HG02571 (cell line): ENCODE measurements around the gene TCEA3.
"Not testable (repeated sequence)": the region's sequence is repeated elsewhere in the genome, so short reads cannot be mapped to it uniquely, and the experiment has no call there.

ENCODE experiments used
- ATAC-seq: cut with Tn5 transposase; IDR thresholded peaks from one replicate; pipeline ENCODE4 v1.9.1; 2021; ENCODE audit warnings: mild to moderate bottlenecking, moderate library complexity; ENCODE audit not compliant: unreplicated experiment

Gene TCEA3

DNA sequence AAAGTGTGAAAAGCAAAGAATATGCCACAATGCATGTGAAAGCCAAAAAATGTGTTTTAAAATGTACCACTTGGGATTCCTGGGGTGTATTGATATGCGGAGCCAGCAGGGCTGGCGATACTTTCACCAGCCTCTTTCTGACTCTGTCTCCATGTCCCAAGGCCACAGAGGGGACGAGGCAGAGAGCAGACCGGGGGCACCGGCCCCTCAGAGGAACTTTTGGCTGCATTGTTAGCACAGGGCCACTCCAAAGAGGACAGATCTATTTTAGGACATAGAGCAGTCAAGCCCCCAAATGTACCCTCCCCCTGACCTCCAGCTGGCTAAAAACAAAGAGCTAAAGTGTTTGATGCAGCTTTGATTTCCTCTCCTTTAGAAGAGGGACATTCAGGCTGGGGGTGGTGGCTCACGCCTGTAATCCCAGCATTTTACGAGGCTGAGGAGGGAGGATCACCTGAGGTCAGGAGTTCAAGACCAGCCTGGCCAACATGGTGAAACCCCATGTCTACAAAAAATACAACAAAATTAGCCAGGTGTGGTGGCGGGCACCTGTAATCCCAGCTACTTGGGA is 29.3 kb downstream of the TCEA3 start:
- no peak for ATAC-seq

DNA sequence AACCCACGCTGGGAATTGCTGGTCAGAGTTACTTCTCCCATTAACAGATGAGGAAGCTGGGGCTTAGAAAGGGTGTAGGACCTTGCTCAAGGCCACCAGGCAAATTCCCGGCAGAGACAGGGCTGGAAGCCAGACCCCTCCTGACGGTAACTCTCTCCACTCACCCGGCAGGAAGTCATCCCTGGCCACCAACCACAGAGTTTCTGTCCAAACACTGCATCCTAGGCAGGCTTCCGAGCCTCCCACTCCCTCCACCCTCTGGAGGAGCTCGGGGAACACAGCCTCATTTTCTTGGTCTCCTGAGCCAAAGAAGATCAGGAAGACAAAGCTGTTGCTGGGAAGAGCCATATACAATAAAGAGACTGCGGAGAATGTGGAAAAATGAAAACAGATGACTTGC is 29.9 kb downstream of the TCEA3 start:
- ATAC-seq = no peak

DNA sequence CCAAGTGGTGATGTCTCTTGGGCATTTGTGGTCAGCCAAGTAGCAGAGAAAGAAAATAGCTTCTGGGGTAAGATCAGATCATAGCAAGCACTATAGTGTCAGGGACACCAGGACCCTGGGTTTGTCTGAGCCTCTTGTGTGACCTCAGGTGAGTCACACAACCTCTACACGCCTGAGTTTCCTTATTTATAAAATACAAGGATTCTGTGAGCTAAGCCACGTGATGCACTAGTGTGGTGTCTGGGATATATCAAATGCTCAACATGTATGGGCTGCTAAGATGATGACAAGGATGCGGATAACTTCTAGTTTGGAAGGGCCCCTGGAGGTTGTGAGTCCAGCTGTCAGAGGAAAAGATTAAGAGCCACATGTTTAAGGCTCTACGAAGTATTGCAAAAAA is 30.4 kb downstream of the TCEA3 start:
- ATAC-seq = no peak

DNA sequence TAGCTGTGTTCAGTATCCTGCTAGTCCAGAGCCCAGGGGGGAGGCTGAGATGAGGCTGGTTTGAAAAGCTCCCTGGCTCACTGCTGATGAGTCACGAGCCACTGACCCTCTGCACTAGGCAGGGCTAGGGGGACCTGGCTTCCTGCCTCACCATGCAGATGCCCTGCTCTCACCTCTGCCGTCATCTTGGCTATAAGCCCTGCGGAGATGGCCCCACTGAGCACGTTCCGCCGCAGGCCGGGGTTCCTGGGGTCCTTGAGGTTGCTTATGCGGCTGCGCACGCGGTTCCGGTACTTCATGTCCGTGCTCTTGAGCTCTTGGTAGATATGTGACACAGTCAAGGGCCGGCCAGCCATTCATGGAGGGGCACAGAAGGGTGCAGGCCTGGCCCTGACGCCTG is 30.8 kb downstream of the TCEA3 start:
- no peak for ATAC-seq

DNA sequence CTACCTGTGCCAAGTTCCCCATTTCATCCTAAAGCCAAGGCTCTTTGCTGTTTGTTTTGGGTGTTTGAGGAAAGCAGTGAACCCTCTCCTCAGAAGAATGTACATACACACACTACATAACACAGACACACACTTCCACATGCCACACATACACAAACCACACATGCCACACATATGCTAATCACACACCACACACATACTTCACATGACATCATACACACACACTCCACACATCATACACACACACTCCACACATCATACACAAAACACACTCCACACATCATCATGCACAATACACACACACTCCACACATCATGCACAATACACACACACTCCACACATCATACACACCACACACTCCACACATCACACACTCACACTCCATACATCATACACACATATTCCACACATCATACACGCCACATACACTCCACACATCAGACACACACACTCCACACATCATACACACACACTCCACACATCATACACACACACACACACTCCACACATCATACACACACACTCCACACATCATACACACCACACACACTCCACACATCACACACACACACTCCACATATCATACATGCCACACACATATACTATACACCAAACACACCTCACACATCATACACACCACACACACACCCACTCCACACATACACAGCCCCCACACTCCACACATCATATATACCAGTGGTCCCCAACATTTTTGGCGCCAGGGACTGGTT is 32.3 kb downstream of the TCEA3 start:
- no peak for ATAC-seq

DNA sequence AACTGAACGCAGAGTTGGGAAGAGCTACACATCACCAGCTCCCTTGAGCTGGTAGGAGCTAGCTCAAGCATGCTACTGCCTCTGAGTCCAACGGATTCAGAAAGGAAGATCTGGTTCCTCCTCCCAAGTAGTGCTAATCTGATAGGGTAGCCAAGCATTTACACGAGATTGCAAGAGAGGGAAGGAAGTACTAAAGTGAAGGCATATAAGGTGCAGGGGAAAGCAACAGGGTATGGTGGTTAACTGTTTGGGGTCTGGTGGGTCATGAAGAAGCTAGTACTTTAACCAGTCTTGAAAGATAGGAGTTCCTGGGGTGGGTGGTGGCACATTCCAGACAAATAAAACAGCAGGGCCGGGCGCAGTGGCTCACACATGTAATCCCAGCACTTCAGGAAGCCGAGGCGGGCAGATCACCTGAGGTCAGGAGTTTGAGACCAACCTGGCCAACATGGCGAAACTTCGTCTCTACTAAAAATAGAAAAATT is 34.7 kb downstream of the TCEA3 start:
- no peak for ATAC-seq

DNA sequence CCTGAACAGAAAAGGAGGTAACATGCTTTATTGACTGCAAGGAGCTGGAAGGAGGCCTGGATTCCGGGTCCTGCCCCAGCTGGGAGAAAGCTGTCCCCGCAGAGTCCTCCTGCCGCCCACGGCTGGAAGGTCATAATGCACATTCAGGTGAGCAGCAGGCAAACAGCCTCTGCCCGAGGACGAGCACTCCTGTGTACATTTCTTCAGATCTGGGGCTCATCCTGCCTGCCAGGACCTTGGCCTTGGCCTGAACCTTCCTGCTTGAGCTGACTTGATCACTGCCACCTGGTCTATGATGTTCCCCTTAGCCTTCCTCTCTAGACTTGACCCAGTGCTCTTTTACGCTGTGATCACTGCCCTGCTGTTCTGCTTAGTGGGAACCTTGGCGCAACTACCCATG is 37.1 kb downstream of the TCEA3 start:
- ATAC-seq = no peak

DNA sequence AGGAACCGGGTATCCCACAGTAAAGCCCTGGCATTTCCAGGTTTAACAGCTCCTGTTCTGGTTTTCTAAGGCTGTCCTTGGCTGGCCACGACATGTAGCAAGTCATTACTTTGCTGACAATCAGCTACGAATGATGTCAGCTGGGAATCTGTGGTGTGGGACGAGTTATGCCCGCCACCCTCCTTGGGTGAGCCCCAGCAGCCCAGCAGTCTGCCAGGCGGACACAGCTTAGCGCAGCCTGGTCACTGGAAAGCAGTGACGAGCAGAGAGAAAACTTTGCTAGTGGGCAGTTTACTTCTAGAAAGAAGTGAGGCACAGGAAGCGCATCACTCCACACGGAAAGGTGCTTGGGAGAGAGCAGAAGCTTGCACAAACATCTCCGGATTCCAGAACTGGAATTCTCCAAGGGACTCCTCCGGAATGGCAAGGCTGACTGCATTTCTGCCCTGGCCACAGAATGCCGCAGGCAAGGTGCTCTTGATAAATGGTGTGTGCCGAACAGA is 39.4 kb downstream of the TCEA3 start:
- ATAC-seq = no peak

DNA sequence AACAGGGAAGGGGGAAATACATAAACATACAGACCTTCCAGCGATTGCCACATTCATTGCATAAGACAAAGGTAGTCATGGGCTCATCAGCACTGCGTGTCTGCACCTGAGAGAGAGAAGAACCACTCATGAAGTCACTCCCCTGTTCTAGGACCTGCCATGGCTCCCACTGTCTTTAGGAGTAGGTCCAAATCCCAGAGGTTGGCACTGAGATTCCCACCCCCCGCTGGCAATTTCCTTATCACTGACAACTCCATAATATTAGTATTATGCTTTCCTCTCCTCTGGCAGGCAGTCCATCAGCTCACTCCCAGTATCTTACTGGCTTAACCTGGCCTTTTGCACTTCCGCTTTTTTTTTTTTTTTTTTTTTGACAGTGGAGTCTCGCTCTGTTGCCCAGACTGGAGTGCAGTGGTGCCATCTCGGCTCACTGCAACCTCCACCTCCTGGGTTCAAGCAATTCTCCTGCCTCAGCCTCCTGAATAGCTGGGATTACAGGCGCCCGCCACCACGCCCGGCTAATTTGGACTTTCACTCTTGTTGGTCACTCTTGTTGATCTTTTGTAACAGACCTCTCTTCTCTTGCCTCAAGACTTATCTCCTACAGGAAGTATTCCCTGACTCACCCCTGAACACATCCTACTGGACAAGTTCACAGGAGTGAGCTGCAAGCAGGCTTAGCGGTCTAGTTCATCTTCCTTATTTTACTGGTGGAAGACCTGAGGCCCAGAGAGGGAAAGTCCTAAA is 40.1 kb downstream of the TCEA3 start:
- ATAC-seq = no peak

DNA sequence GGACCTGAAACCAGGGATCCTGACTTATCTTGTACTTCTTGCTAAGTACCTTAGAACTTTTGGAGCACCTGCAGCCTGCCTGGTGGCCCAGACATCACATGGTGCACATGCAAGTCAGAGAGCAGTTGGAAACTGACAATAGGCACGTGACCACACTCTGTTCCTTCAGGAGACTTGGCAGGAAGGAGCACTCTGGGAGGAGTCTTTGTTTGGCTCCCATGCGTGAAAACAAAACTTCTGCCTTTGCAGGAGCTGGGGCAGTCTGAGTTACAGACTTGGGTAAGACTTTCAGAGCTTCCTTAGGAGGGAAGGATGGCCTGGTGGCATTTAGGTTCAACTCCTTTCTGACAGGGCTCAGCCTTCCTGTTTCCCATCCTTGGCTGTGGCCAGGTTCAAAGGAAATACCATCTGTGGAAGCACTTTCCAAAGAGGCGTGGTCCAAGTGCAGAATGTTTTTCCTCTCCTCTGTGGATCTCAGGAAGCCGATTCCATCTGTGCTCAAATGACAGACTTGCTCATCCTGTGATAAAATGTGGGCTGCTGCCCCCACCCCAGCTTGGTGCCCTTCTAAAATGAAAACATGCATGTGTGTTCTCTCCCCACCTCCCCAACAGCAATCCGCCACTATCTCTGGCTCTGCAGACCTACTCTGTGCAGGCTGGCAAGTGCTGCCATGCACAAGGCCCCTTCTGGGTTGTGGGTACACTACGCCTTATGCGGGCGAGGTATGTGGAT is 40.8 kb downstream of the TCEA3 start:
- no peak for ATAC-seq

DNA sequence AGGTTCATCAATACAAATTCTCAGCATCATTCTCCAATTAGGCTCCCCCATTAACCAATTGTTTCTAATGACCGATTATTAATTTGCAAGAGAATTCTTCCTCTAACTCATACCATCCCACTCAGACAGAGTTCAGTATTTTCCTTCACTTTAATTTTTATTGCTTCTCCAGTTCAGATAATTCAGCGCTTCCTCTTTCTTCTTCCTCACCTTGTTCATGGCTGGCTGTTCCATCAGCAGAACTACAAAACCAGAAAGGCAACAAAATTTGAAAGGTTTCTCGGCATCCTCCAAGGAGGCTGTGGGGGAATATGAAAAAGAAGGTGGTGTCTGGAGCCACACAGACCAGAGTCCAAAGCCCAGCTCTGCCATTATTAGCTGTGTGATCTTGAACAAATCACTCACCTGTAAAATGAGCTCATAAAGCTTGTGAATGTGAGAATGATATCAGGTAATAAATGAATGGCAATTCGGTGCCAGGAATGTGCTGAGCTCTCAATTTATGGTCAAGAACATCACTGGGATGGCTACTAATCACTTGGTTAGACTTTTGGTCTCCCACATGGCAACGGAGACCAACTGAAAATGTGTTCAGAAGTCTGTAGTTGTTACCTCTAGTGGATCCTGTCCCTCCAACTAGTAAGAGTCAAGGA is 43.2 kb downstream of the TCEA3 start:
- ATAC-seq = no peak

DNA sequence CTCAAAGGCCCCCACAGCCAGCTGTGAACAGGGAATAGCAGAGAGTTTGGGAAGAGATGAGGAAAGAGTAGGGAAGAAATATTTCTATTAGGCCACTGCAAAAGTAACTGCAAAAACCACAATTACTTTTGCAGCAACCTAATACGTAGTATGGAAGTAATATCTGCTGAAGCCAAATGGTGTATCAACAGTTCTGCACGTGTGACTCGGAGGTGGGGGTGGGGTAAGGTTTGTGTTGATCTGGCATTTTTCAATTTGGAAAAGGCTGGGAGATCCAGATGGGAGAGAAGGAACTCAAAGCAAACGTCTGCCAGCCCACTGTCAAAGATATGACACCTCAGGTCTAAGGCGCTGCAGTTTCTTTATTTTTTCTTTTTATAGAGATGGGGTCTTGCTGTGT is 43.8 kb downstream of the TCEA3 start:
- no peak for ATAC-seq

DNA sequence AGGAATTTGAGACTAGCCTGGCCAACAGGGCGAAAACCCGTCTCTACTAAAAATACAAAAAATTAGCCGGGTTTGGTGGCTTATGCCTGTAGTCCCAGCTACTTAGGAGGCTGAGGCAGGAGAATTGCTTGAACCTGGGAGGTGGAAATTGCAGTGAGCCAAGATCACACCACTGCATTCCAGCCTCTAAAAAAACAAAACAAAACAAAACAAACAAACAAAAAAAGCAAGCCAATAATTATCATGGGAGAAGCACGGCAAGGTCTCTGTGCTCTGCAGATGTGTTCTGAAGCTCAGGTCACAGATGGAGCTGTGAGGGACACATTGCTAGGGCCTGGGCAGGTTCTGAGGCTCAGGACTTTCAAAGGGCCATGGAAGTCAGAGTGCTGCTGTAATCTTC is 44.3 kb downstream of the TCEA3 start:
- not testable (repeated sequence) for ATAC-seq

DNA sequence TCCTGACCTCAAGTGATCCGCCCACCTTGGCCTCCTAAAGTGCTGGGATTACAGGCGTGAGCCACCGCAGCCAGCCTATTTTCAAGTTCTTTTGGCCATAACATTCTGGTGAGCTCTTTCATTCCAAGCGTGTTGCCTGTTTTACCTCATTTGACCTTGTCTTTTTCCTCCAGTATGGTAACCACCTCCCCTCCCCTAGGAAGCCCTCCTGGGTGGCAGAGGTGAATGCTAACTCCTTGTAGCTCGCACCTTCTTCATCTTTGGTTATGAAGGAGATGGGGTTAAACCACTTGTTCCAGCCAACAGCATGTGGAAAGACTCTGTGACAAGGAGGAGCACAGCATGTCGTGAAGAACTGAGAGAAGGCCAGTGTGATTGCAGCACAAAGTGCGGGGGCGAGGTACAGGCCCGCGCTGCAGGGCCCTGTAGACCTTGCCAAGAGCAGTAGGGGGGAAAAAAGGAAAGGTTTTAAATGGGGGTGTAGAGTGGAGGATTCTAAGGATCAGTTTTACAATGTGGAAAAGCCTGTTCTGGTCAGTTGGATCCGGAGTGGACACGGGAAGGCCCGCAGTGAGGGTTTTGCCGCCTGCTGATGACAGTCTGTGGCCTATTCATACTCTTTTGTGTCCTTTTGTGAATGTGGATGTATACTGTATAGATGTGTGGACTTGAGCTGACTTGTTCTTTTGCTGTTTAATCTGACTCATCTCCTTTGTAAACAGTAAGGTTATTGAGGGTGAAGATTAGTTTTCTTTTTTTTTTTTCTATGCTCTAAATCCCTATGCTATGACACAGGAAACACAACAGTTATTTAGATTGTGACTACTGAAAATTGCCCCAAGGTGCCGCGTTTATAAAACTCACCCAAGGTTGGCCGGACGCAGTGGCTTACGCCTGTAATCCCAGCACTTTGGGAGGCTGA is 47.4 kb downstream of the TCEA3 start:
- ATAC-seq = no peak

DNA sequence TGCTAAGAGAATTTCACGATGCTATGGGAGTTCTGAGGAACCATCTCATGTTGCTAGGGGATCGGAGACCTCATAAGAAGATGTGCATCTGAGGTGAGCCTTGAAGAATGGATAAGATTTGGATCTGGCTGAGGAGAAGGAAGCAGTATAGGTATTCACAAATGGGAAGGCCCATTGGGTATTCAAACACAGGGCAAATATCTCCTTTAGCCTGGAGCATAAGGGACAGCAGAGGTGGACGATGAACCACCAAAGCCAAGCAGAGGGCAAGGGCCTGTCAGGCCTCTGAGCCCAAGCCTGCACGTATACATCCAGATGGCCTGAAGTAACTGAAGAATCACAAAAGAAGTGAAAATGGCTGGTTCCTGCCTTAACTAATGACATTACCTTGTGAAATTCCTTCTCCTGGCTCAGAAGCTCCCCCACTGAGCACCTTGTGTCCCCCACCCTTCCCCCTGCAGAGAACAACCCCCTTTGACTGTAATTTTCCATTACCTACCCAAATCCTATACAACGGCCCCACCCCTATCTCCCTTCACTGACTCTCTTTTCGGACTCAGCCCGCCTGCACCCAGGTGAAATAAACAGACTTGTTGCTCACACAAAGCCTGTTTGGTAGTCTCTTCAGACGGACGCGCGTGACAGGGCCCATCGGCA is 50.3 kb downstream of the TCEA3 start:
- ATAC-seq = not testable (repeated sequence)

DNA sequence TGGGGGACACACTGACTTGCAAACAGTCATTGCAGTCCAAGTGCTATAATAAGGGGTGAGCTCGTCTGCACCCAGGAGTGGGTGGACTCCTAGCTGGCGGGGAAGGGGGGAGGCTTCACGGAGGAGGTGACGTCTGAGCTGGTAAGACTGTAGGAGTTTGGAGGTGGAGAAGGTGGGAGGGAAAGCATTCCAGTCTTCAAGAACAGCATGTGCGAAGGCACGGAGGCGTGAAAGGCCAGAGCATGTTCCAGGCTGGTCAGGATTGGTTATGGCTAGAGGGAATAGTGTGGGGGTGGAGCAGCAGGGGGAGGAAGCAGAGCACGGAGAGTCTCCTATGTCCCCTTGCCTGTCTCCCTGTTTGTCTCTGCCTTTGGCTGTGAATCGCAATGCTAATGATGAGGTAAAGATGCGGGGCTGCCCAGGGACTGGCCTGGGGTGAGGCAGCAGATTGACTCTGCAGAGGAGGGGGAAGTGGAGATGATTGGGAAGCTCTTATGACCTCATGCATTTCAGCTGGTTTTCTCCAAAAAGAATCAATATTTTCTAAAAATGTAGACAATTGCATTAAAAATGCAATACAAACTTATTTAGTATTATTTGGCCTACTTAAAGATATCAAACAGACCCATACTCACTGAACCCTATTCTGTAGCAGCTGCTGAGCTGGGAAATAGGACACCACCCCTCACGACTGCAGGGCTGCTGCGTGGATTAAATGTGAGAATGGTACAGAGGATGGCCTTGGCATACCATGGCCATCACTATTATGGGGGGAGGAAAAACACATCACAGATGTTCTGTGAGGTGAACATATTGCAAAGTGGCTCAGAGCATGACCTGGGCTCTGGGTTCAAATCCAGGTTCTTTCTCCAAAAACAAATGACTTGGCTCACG is 52.3 kb downstream of the TCEA3 start:
- ATAC-seq = no peak

DNA sequence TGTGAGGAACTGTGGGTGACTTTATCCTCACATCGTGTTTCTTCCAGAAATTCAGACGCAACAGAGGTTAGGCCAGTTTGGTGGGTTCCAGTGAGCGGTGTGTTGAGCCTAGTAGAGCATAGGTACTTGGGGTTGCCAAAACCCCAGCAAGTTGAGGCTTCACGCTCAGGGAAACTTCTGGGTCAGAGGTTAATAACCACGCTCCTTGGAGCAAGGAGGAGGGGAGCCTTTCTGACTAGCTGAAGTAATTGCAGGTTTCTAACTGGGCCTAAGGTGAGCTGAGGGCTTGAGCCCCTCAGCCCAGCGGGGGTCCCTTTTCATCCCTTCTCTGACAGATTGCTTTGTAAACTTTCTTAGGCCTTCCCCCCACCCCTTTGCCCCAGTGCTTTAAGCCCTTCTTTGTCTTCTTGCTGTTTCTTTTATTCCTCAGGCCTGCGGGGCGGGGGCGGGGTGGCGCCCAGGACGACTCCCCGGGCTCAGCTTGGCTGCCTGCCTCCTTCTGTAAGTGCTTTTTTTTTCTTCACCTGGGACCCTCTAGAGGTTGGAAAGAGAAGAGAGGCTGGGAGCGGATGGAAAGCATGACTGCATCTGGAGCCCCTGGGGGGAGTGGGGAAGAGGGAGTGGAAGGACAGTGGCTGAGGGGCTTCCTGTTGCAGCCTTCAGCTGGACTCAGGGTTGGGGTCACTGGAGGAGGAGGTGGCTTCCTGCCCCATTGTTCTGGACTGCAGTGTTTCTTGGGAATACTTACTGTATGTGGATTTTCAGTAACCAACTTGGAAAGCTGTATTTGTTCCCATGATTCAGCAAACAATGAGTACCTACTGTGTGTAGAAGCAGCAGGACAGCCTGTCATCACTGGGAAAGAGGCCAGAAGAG is 53.6 kb downstream of the TCEA3 start:
- ATAC-seq = no peak
